ENCODE data around the gene TPMT. TPM values are rescaled to one million over a fixed set of nuclear protein-coding genes. Genes with fewer than 3 reads are reported as not detected.

Gene TPMT
- total and polyA plus RNA-seq, 12 donors = 13.3 to 87.2 (median 20.1) TPM

DNA sequence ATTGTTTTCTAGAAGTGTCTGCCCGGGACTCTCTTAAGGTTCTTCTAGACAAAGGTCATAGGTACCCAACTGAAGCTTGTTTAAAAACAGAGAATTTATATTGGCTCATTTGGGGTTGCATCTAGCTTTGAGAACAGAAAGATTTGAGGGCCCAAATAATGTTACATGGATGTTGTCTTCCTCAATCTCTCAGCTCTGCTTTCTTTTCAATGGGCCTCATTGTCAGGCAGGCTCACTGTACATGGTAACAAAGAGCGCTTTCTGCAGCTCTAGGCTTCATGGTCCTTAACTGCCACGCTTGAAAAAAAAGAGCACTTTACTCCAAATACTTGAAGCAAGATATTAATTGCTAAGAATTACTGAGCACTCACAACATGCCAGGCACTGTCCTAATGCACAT, 54.6 kb downstream of the TPMT start:
- no peaks in the 10 kb centered on the region for H3K4me1 ChIP-seq (replicated peaks in 1 of 2)
- TF ChIP-seq, protein P1, sequence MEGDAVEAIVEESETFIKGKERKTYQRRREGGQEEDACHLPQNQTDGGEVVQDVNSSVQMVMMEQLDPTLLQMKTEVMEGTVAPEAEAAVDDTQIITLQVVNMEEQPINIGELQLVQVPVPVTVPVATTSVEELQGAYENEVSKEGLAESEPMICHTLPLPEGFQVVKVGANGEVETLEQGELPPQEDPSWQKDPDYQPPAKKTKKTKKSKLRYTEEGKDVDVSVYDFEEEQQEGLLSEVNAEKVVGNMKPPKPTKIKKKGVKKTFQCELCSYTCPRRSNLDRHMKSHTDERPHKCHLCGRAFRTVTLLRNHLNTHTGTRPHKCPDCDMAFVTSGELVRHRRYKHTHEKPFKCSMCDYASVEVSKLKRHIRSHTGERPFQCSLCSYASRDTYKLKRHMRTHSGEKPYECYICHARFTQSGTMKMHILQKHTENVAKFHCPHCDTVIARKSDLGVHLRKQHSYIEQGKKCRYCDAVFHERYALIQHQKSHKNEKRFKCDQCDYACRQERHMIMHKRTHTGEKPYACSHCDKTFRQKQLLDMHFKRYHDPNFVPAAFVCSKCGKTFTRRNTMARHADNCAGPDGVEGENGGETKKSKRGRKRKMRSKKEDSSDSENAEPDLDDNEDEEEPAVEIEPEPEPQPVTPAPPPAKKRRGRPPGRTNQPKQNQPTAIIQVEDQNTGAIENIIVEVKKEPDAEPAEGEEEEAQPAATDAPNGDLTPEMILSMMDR (IDR thresholded peaks at IDR 0.05) = no peak
- TF ChIP-seq POLR2A (IDR thresholded peaks at IDR 0.05) = no peak
- no peak overlapping the region for H3K4me3 ChIP-seq
- 63 to 94% (median 91%) methylated on average over 3 of the region's 3 CpGs for WGBS, 4 donors
- intact Hi-C loops (cut with DNase I) = no loop called here
- no peaks in the 10 kb centered on the region for H3K9me3 ChIP-seq (replicated peaks in 1 of 3)
- DNase-seq = no peak
- no peak overlapping the region for H3K27ac ChIP-seq
- no peaks in the 10 kb centered on the region for H3K36me3 ChIP-seq (replicated peaks in 1 of 2)
- no peaks in the 10 kb centered on the region for H3K27me3 ChIP-seq

DNA sequence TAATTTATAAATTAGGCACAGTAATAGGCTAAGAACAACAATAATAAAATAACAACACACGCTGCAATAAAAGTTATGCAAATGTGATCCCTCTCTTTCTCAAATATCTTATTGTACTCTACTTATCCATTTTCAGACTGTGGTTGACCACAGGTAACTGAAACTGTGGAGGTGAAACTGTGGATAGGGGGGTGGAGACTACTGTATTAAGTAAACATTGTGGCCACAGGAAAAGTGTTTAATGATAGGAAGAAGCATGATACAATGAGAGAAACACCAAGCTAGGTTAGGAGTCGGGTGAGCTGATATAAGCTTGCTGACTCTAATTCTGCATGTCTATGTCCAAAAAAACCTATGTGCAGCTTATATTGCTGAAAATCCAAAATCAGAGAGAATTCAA, 55.4 kb downstream of the TPMT start:
- no peaks in the 10 kb centered on the region for H3K4me1 ChIP-seq (replicated peaks in 1 of 2)
- intact Hi-C loops (cut with DNase I) = no loop called here
- H3K4me3 ChIP-seq = no peak overlapping the region
- TF ChIP-seq POLR2A (IDR thresholded peaks at IDR 0.05) = no peak
- TF ChIP-seq, protein P1 (IDR thresholded peaks at IDR 0.05) = no peak
- H3K27ac ChIP-seq = no peak overlapping the region
- no peak for DNase-seq
- no peaks in the 10 kb centered on the region for H3K9me3 ChIP-seq (replicated peaks in 1 of 3)
- whole genome bisulfite sequencing, 4 donors = 86 to 95% (median 89%) methylated on average over 2 of the region's 2 CpGs
- H3K36me3 ChIP-seq (replicated peaks in 1 of 2) = no peaks in the 10 kb centered on the region
- no peaks in the 10 kb centered on the region for H3K27me3 ChIP-seq

DNA sequence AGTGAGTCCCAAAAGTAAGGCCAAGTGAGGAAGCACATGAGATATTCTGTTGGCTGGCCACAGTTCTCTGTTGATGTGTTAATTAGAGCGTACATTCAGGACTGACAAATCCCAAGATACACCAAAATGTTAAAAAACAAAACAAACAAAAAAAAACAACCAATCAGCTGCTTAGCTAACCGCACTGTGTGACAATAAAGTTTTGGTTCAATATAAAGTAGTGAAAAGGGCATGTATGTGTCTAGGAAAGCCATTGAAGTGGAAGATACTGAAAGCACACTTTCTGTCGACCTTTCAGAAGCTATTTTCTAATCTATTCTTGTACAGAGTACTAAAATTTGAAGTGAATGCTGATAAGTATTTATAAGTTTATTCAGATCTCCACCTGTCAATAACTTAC, 58.5 kb downstream of the TPMT start:
- no peaks in the 10 kb centered on the region for H3K4me1 ChIP-seq (replicated peaks in 1 of 2)
- H3K27me3 ChIP-seq = no peaks in the 10 kb centered on the region
- WGBS, 4 donors = 82 to 87% (median 86%) methylated on average over 3 of the region's 3 CpGs
- no peaks in the 10 kb centered on the region for H3K9me3 ChIP-seq (replicated peaks in 1 of 3)
- H3K36me3 ChIP-seq (replicated peaks in 1 of 2) = no peaks in the 10 kb centered on the region
- no peak for DNase-seq
- intact Hi-C loops (cut with DNase I) = no loop called here
- H3K27ac ChIP-seq = no peak overlapping the region
- H3K4me3 ChIP-seq = no peak overlapping the region
- no peak for TF ChIP-seq POLR2A (IDR thresholded peaks at IDR 0.05)
- TF ChIP-seq, protein P1 (IDR thresholded peaks at IDR 0.05) = no peak

DNA sequence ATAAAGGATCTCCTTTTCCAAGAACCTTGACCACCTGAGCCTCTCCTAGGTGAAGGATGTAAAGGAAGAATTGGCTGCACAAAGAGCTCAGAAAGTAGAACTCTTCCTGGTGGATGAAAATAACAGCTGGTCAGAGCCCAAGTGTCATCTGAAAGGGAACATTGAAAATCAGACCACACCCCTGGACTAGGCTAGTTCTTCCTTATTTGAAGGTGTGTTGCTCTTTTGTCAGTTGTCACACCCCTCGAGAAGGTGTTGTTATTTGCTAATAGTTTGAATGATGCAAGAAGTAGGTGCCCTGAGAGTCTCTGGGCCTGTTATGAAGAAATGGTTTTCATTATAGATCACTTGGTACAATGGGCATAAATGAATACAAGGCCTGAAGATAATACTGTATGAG, 63.5 kb downstream of the TPMT start:
- DNase-seq = no peak
- intact Hi-C loops (cut with DNase I) = no loop called here
- Histone ChIP-seq H3K4me1 (replicated peaks in 1 of 2) (no peaks in the 10 kb centered on the region), H3K27me3 (no peaks in the 10 kb centered on the region), H3K4me3 (no peak overlapping the region), H3K27ac (no peak overlapping the region), H3K36me3 (replicated peaks in 1 of 2) (no peaks in the 10 kb centered on the region), H3K9me3 (replicated peaks in 1 of 3) (no peaks in the 10 kb centered on the region)
- 71 to 86% (median 81%) methylated on average over 1 of the region's 1 CpG for WGBS, 4 donors
- TF ChIP-seq POLR2A (IDR thresholded peaks at IDR 0.05) = no peak
- TF ChIP-seq, protein P1 (IDR thresholded peaks at IDR 0.05) = no peak
